Mesodermal cell (in vitro differentiated cells): Measurements from ENCODE around the gene DLGAP1.

Source experiments
- H3K27ac ChIP-seq: 2 replicates; pipeline ENCODE4 v1.7.0; 2013; ENCODE audit warnings: mild to moderate bottlenecking, low read depth, low read length, moderate library complexity; ENCODE audit not compliant: severe bottlenecking
- H3K36me3 ChIP-seq: 2 replicates; pipeline ENCODE4 v1.7.1; 2013; ENCODE audit warnings: mild to moderate bottlenecking, low read length, moderate library complexity; ENCODE audit not compliant: control insufficient read depth, insufficient read depth
- H3K4me1 ChIP-seq: one replicate; pipeline ENCODE4 v1.7.1; 2013; ENCODE audit warnings: mild to moderate bottlenecking, low read length; ENCODE audit not compliant: insufficient read depth, control insufficient read depth, poor library complexity, severe bottlenecking
- H3K4me3 ChIP-seq: 2 replicates; pipeline ENCODE4 v1.7.0; 2013; ENCODE audit warnings: low read length, control low read depth, mild to moderate bottlenecking; ENCODE audit not compliant: insufficient read depth, poor library complexity, severe bottlenecking; ENCODE audit errors: extremely low read depth
- H3K9me3 ChIP-seq: 2 replicates; pipeline ENCODE4 v1.7.1; 2013; ENCODE audit warnings: mild to moderate bottlenecking, low read length, moderate library complexity; ENCODE audit not compliant: control insufficient read depth
- WGBS, 2 experiments: methylation state at CpG; one replicate each; pipeline ENCODE4 v1.1.5; 2013; ENCODE audit warnings: missing lambda C conversion rate in 2 of 2; ENCODE audit not compliant: insufficient coverage in 2 of 2; 5-methylcytosine and 5-hydroxymethylcytosine counted together

The DLGAP1 gene

DNA sequence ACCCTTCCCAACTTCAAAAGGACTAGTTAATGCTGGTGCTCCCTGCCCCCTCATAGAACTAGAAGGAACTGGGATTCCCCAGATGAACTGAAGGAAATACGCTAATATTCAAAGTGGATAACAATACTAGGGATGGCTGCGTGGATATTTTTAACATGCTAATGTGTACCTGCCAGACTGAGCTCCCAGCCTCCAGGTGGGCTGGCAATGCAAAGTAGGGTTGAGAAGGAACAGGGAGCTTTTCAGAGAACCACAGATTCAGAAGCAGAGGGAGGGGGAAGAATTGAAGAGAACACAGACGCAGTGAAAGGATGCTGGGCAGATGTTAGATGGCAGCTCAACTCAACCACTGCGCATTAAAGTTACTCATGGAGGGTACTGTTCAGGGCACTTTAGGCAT lies 650.8 kb downstream of the DLGAP1 start:
- H3K27ac ChIP-seq, result no peak overlapping the region

DNA sequence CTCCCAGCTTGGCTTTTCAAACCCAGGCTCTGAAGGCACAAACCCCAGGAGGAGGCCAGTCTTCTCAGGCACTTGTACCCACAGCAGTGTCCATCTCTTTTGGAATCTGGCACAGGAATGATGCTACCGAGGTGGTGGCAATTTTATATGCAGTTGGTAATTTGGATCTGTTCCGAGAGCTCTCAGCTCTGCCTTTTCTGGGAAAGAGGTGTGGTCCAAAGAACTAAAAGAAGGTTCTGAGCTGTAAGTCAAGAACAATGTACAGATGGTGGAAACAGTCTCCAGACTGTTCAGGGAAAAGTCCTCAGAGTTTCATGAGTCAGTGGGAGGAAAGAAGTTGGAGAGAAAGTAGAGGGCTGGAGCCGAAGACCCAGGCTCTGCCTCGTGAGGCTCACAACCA lies 651.8 kb downstream of the DLGAP1 start:
- WGBS, 2 experiments, result 100% methylated on average over 2 to 3 of the region's 4 CpGs
- Histone ChIP-seq H3K27ac (no peak overlapping the region), H3K4me3 (no peak overlapping the region), H3K4me1 (no peaks in the 10 kb centered on the region), H3K36me3 (no peaks in the 10 kb centered on the region), H3K9me3 (no peaks in the 10 kb centered on the region)

More for the DNA sequence above, 650.8 kb downstream of the DLGAP1 start:
- 85 to 100% methylated on average over 4 of the region's 4 CpGs for WGBS, 2 experiments
- Histone ChIP-seq H3K9me3 (no peaks in the 10 kb centered on the region), H3K4me3 (no peak overlapping the region), H3K36me3 (no peaks in the 10 kb centered on the region), H3K4me1 (no peaks in the 10 kb centered on the region)

DNA sequence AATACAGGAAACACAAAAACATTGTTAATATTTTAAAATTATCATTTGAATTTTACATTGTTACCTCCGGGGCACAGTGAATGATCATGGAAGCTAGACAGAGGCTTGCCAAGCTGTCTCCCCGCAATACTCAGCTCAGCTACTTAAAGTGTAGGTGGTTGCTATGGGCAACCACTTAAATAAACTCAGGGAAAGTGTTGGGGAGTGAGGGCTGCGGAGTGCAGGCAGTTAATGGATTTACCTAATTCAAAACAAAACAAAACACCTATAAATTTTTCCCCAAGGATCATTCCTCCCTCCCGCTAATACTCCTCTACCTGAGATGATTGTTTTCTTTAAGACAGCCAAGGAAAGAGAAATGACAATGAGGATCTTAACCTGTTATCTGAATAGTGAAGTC lies 655.6 kb downstream of the DLGAP1 start:
- 100% methylated on average over 1 of the region's 4 CpGs; no CpG with 5 or more reads in 1 of the 2 experiments for WGBS, 2 experiments
- no peaks in the 10 kb centered on the region for H3K36me3 ChIP-seq
- peaks cover 6% of the 10 kb centered on the region for H3K4me1 ChIP-seq
- no peaks in the 10 kb centered on the region for H3K9me3 ChIP-seq
- H3K27ac ChIP-seq, result no peak overlapping the region
- no peak overlapping the region for H3K4me3 ChIP-seq

DNA sequence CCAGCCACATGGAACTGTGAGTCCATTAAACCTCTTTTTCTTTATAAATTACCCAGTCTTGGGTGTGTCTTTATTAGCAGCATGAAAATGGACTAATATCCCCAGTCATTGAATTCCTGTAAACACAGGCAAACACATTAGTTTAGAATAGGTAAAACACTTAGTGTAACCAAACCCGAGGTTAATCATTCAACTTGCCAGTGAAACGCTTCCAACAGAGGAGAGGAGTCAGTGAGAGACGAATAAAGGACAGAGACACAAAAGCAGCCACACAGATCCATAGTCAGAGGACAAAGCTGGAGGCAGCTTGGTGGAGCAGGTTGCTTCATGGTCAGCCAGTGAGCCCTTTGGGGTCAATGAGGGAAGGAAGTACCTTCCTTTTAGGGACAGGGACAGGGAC lies 657.1 kb downstream of the DLGAP1 start:
- H3K4me3 ChIP-seq, result no peak overlapping the region
- H3K27ac ChIP-seq, result no peak overlapping the region
- peaks cover 13% of the 10 kb centered on the region for H3K4me1 ChIP-seq
- H3K9me3 ChIP-seq, result no peaks in the 10 kb centered on the region
- no peaks in the 10 kb centered on the region for H3K36me3 ChIP-seq
- WGBS, 2 experiments, result 95 to 96% methylated on average over 3 of the region's 3 CpGs

DNA sequence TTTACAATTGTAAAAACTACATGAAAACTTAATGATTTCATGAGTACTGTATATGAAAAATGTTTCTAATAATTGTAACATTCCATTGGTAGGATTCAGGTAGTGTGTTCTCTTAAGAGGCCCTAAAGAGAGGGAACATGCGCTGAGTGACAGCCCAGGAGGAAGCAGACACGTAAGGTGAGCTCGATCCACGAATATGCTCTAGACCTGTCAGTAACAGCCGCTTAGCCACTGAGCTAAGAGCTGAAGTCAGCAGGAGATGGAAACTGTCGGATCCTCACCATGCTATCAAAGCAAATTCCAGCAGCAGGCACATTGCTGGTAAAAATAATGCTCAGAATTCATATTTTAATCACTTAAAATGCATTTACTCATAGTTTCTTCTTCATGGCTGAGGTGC lies 658.7 kb downstream of the DLGAP1 start:
- Histone ChIP-seq H3K4me3 (no peak overlapping the region), H3K36me3 (no peaks in the 10 kb centered on the region), H3K27ac (no peak overlapping the region), H3K4me1 (peaks cover 13% of the 10 kb centered on the region), H3K9me3 (no peaks in the 10 kb centered on the region)
- 91 to 92% methylated on average over 6 of the region's 6 CpGs for WGBS, 2 experiments

DNA sequence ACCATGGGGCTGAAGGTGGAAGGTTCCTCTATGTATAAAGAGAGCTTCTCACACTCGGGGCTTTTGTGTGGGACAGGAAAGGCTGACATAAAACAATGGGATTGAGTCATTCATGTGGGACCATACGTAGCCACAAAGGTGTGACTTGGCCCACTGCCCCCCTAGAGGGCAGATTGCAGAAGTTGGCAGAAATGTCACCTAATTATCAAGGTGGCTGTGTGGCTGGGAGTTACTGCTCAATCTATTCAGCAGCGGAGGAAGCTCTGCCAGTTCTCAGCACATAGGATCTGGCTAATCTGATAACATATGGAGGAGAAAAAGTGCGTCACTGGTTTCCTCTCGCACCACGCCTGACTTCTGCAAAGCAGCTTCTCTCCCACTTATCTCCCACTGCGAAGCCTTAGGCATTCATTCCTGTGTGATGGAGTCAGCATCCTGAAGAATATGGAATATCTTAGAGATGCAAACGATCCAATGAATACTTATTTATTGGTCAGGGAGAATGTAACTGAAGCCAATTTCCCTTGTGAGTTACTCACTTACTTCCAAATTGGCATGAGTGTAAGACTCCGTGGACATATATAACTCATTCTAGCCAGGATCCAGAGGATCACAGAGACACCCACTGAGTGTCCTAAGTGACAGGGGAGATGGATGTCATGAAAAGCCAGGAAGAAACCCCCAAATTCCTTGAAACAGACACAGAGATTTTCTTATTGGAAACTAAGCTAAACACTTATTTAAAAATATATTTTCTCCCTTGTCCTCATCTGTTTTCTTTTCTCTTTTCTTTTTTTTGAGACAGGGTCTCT lies 660.4 kb downstream of the DLGAP1 start:
- peak overlapping the region; percentile 76 for H3K27ac ChIP-seq
- no peak overlapping the region for H3K4me3 ChIP-seq
- no peaks in the 10 kb centered on the region for H3K9me3 ChIP-seq
- H3K4me1 ChIP-seq, result peaks cover 13% of the 10 kb centered on the region
- WGBS, 2 experiments, result 43 to 63% methylated on average over 3 to 4 of the region's 9 CpGs
- no peaks in the 10 kb centered on the region for H3K36me3 ChIP-seq

DNA sequence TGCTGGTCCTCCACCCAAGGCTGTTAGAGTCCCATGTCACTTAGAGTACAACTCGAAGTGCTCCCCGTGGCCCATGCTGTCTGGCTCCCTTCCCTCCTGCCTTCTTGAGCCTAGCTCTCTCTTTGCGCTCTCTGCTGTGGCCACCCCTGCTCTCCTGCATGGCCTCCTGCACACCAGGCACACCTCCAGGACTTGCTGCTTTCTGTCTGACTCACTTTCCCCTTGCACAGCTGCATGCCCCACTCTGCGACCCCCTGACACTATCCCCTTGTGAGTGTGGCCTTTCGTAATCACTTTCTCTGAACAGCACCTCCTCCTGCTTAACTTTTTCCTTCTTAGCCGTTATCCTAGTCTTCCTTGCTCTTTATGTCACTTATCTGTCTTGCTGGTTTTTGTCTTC lies 661.6 kb downstream of the DLGAP1 start:
- Histone ChIP-seq H3K9me3 (no peaks in the 10 kb centered on the region), H3K36me3 (no peaks in the 10 kb centered on the region), H3K4me1 (peaks cover 13% of the 10 kb centered on the region), H3K4me3 (no peak overlapping the region), H3K27ac (no peak overlapping the region)
- WGBS, 2 experiments, result 93% methylated on average over 6 of the region's 6 CpGs

DNA sequence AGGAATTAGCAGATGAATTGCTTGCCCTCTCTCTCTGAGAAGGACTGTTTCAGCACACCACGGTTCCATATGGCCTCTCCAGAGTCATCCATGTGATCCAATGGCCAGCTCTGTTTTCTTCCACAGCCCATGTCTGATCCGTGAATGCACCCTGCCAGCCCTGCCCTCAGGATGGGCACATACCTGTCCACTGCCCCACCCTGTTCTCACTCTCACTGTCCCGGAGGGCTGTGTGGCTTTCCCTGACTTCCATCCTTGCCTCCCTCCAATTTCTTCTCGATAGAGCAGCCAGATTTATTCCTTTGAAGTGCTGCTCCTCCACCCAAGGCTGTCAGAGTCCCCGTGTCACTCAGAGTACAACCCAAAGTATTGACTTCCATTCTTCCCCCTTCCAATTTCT lies 662.0 kb downstream of the DLGAP1 start:
- Histone ChIP-seq H3K4me1 (peaks cover 13% of the 10 kb centered on the region), H3K36me3 (no peaks in the 10 kb centered on the region), H3K4me3 (no peak overlapping the region), H3K9me3 (no peaks in the 10 kb centered on the region), H3K27ac (no peak overlapping the region)
- 87 to 90% methylated on average over 5 of the region's 5 CpGs for WGBS, 2 experiments

DNA sequence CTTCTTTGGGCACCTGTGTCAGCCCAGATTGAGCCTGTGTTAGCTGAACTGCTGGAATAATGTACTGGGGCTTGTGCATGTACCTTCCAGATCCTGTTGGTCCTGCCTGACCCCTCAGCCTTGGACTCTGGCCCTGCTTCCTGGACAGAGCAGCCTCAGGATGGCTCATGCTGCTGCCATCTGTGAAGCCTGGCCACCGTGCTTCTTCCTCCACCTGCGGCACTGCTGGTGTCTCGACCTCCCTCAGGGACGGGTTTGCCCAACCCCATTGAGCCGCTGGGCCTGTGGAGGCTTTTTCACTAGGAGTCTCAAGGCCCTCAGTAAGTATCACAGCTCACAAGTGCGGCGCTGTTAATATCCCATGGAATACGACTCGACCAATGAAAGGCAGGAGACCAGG lies 662.4 kb downstream of the DLGAP1 start:
- 84 to 88% methylated on average over 8 to 9 of the region's 9 CpGs for WGBS, 2 experiments
- Histone ChIP-seq H3K27ac (no peak overlapping the region), H3K36me3 (no peaks in the 10 kb centered on the region), H3K4me3 (no peak overlapping the region), H3K9me3 (no peaks in the 10 kb centered on the region), H3K4me1 (peaks cover 13% of the 10 kb centered on the region)

DNA sequence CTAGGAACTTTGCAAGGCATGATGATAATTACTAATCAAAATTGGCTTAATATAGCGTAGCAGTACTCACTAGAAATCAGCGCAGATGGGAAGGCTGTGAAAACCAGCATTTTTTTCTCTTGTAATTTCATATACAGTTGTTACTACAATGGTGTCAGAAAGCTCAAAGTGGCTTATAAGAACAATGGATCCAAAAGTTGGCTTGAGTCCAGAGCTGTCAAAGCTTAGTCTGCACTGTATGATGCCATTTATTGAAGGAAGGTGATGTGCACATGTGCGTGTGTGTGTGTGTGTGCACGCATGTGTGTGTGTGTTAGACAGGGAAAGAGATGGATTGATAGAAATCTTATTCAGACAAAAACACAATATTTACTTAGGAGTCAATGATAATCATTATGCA lies 663.9 kb downstream of the DLGAP1 start:
- H3K27ac ChIP-seq, result no peak overlapping the region
- no peaks in the 10 kb centered on the region for H3K9me3 ChIP-seq
- 100% methylated on average over 1 of the region's 4 CpGs; no CpG with 5 or more reads in 1 of the 2 experiments for WGBS, 2 experiments
- H3K4me3 ChIP-seq, result no peak overlapping the region
- peaks cover 13% of the 10 kb centered on the region for H3K4me1 ChIP-seq
- H3K36me3 ChIP-seq, result no peaks in the 10 kb centered on the region

DNA sequence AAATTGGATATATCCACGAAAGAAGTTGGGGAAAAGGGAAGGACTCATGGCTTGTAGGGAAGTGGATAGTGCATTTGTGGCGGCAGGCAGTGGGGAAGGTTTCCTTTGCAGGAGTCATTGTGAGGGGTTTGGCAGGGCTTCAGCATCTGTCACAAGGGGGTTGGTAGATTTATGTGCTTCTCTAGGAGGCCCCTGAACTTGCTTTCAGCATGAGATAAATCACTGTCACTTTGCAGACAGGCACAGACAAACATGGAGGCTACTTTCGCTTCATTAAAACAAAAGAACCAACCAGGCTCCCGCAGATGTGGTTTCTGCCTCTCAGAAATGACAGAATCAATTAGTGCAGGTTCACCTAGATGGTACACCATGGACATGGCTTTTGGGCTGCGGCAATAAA lies 664.4 kb downstream of the DLGAP1 start:
- Histone ChIP-seq H3K9me3 (no peaks in the 10 kb centered on the region), H3K4me1 (peaks cover 13% of the 10 kb centered on the region), H3K36me3 (no peaks in the 10 kb centered on the region), H3K4me3 (no peak overlapping the region), H3K27ac (no peak overlapping the region)
- WGBS, 2 experiments, result 91 to 95% methylated on average over 4 to 5 of the region's 5 CpGs
